ENCODE results near the gene OBP2B.
"Not testable (repeated sequence)": the region's sequence is repeated elsewhere in the genome, so short reads cannot be mapped to it uniquely, and the experiment has no call there.

OBP2B gene

DNA sequence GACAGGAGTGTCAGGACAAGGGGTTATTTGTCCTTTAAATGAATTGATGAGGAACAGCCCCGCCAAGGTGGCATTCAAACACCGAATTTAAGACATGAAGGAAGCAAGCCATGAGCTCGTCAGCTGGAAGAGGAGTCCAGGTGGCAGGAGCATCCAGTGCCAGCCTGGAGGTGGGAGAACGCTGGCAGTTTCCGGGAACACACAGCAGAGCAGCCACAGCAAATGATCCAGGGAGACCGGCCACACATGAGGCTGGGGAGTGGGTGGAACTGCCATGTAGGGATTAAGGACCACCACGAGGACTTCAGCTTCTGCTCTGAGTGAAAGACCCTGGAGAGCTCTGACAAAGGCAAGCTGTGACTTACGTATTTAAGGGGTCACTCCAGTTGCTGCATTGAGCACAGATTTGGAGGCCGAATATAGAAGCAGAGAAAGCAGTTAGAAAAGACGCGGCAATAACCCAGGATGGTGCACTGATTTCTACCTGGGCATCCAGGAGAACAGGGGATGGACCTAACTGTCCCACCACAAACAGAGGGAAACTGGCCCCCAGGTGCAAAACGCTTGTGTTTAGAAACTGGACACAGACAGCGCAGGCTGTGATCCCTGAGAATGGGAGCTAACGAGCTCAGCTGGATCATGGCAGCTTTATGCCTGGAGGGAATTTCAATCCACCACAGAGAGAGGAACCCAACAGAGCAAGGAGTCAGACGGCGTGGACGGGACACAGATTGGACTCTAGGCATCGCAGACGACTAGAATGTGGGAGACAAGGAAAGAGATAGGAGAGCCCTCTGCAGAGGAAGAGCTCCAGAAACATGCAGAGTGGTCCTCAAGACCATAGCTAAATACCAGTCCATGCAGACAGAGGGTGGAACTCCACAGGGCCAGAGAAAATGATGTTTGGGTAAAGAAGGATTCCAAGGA lies 9.3 kb upstream of the OBP2B start:
- not testable (repeated sequence) for DNase-seq

DNA sequence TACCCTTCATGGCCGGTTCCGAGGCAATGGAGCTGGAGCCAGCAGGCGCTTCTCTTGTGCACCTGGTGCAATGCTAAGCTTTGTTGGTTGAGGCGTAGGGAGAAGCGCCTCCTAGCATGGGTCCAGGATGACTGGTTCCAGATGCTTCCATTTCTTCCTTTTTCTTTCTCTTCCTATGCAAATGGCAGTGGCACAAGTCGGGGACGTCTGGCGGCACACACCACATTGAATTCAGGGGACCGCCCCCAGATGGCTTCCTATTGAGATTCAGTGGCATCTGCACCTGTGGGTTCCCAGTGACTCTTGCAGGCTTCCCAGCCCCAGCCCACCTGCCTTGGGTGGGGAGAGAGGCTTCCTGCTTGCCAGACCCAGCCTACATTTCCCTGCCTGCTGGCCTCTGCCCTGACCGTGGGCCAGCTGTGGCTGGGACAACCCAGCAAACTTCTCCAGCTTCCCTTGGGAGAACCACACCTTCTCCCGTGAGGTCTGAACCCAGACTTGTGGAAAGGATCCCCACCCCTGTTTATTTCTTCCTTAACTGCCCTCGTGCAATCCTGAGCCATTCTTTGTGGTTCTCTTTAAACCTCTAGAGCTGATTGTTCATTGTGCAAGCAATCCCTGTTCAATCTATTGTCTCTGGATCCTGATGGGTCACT lies 8.4 kb upstream of the OBP2B start:
- DNase-seq = not testable (repeated sequence)

DNA sequence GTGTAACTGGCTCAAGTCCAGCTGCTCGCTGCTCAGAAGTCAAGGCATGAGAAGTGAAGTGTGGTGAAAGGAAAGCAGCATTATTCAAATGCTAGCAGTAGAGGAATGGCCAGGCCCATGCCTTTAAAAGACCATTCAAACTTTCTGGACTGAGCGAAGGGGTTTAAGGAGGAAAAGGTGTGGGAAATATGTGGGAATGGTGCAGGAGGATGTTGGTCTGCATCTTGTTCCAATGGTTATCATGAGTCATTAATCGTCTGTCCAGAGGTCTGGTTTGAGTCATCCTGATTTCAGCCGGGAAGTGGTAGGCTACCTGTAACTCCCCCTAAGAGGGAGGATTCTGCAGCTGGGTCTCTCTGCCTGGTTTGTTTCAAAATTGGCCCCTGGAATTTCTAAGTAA lies 5.2 kb upstream of the OBP2B start:
- not testable (repeated sequence) for DNase-seq

GRCh38 chr9:133210609-133211008 lies 1.6 kb upstream of the OBP2B start:
- DNase-seq = no peak

- DNase-seq = no peak
Measured at GRCh38 chr9:133210202-133210532, 1.1 kb upstream of the OBP2B start.

DNA sequence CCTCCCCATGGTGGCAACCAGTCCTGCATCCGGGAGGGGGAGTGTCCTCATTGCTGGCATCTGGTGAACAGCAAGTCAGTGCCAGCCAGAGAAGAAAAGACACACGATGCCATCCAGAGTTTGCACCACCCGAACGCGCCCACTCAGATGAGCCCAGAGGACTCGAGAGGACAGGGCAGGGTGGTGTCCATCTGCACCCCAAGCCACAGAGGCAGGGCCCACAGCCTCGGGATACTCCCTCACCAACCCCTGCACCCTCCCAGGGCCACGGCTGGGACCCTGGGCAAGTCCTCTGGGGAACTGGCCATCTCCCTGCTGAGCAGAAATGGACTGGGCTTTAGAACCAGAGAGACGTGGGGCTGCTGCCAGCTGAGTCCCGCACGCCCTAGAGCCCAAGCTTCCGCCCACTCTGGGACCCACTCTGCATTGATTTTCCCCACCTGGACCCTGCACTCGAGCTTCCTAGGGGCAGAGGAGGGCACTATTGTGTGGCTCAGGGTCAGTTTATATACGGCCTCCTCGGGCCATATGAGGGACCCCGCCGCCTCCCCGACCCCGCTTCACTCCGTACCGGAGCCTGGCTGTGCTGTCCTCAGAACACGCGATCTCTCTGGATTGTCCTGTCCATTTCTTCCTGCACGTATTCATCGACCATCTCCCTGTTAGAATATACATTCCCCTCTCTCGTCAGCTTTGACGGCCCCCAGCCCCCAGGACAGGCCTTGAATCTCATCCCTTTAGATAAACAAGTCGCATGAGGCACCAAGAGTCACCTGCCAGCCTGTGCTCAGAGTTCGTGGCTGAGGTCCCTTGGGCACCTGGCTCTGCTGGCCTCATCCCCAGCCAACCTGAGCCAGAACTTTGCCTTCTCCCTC lies 514 bp upstream of the OBP2B start:
- not testable (repeated sequence) for DNase-seq

GRCh38 chr9:133208171-133208879 lies 725 bp downstream of the OBP2B start:
- not testable (repeated sequence) for DNase-seq

GRCh38 chr9:133207540-133208170 lies 1.4 kb downstream of the OBP2B start:
- DNase-seq = no peak

DNA sequence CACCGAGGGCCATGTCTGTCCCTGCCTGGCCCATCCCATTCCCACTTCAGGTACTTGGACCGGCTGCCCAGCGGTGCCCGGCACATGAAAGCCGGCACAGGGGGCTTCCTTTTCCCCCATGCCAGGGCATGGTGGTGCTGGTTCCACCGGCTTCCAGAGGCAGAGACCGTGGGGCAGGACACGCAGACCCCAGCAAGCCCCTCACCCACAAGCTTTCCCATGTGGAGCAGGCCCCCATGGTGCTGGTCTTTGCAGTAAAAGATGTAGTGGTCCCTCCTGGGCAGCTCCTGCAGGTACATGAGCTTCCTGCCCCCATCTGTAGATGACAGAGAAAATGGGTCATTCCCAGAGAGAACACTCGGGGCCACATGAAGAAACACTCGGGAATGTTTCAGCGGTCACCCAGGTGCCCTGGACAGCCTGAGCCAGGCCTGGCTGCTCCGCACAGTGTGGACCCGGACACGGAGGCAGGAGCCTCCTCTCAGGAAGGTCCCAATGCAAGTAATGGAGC lies 2.0 kb downstream of the OBP2B start:
- no peak for DNase-seq

DNA sequence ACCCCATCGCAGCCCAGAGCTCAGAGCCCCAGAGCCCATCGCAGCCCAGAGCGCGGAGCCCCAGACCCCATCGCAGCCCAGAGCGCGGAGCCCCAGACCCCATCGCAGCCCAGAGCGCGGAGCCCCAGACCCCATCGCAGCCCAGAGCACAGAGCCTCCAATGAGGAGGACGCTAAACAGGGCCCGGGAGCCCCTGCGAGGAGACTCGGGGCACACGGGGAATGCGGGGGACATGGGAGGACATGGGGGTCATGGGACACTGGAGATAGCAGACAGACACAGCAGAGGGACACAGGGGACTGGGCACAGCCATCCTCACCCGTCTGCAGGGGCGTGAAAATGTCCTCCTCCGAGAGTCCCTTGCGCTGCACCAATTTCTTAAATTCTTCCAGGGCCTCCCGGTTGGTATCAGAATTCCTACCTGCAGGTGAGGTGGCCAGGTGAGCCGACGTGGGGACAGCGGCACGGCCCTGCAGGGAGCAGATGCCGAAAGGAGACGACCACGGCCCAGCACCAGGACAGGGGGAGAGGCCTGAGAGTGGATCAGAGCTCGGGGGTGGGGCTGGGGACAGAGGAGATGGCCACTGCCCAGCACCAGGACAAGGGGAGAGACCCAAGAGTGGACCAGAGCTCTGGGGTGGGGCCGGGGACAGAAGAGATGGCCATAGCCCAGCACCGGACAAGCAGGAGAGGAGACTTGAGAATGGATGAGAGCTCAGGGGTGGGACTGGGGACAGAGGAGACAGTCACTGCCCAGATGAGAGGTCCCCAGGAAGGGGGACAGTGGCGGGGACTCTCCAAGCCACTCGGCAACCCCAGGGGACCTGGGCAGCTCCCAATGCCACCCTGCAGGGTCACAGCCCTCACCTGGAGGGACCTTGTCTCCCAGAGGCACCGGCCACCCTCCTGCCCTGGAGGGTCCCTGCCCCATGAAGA lies 2.8 kb downstream of the OBP2B start:
- no peak for DNase-seq

- not testable (repeated sequence) for DNase-seq
Measured at GRCh38 chr9:133205481-133205887, 3.6 kb downstream of the OBP2B start.

DNA sequence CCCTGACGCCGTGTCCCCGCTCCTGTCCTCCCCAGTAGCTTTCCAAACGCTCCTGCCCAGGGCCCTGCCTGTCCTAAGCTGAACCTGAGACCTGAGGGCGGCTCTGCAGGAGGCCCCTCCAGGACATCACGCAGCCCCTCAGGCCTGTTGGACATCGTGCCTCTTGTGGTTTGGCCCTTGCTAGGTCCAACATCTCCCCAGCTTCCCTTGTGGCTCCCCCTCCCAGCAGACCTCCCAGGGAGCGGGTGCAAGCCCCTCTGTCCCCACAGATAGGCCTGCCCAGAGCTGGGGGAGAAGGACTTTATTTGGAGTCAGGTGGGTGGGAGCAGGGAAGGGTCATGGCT lies 4.1 kb downstream of the OBP2B start:
- DNase-seq = no peak

GRCh38 chr9:133204335-133204992 lies 4.6 kb downstream of the OBP2B start:
- DNase-seq = no peak

- no peak for DNase-seq
Measured at GRCh38 chr9:133203506-133204075, 5.5 kb downstream of the OBP2B start.

- no peak for DNase-seq
Measured at GRCh38 chr9:133202688-133203453, 6.2 kb downstream of the OBP2B start.

DNA sequence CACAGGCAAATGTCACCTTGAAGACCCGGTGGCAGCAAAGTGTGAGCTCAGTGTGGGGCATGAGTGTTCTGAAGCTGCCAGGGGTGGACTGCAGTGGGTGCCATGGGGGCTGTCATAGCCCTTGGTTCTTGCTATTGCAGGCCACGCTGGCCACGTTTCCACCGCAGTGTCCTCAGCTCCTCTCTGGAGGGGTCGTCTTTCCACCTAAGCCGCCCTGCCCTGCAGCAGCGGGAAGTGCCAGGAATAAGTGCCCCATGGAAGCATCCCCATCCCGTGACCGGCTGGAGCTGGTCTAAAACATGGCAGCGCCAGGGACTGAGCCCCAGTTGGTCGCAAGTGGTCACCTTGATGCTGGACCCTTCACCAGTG lies 6.9 kb downstream of the OBP2B start:
- DNase-seq = no peak

DNA sequence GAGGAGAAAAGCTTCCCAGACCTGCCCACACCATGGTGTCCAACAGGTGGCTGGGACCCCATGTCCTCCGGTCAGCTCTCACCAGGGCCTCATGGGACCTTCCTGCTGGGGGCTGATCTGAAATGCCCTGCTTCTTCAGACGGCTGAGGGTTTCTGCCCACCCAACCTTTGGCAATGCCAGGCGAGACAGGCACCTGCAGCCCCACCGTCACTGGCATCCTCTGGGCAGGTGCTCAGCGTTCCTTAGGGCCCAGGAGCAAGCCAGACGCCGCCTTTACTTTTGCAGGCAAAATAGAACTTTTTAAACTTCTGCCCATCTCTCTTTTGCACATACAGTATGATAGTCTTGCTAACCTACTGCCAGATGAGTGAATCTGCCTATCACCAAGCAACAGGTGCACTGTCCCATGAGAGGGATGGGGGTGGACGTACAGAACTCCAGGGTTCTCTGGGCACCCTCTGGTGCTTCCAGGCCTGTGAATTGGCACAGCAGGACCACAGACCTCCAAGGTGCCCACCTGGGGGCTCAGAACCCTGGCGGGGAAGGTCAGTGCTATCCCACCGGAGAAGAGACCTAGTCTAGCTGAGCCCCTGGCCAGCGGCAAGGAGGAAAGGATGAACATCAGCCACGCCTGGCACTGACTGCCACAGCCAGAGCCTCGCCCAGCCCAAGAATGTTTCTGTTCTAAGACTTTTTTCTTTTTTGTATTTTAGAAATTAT lies 7.5 kb downstream of the OBP2B start:
- DNase-seq = no peak

- DNase-seq = no peak
Measured at GRCh38 chr9:133200631-133201030, 8.4 kb downstream of the OBP2B start.

Data from activated CD4-positive, alpha-beta T cell treated with anti-CD3 and anti-CD28 coated beads for 1 hour (primary cell).